GM23338 (cell line): ENCODE measurements around the gene PTER.

Source experiments
- EZH2 ChIP-seq: fragments of 200-600 bp; sonication (generic); IDR thresholded peaks from one replicate; pipeline ENCODE4 v1.8.0; 2017; ENCODE audit warnings: antibody characterized with exemption, mild to moderate bottlenecking, low read depth; ENCODE audit not compliant: unreplicated experiment
- POLR2AphosphoS5 ChIP-seq: IDR thresholded peaks from 2 replicates; pipeline ENCODE4 v1.6.1; 2016; ENCODE audit warnings: antibody characterized with exemption, low read depth
- TF ChIP-seq, protein P1 (sequence below), 2 experiments: fragments of 200-600 bp in 1 of 2; sonication (generic) in 1 of 2; conservative IDR thresholded peaks; 2 replicates each; pipeline versions ENCODE4 v1.5.1 to v1.6.1; 2016 to 2017; ENCODE audit warnings: antibody characterized with exemption in 2 of 2, low read depth in 2 of 2, mild to moderate bottlenecking in 2 of 2, moderate library complexity in 1 of 2
- TF ChIP-seq, protein P2 (sequence below): IDR thresholded peaks from 2 replicates; pipeline ENCODE4 v1.6.1; 2016; ENCODE audit warnings: antibody characterized with exemption

GRCh38 chr10:16459423-16459939 is 22.7 kb downstream of the PTER start:
- TF ChIP-seq EZH2 (no peak), POLR2AphosphoS5 (no peak)
- TF ChIP-seq, protein P1, sequence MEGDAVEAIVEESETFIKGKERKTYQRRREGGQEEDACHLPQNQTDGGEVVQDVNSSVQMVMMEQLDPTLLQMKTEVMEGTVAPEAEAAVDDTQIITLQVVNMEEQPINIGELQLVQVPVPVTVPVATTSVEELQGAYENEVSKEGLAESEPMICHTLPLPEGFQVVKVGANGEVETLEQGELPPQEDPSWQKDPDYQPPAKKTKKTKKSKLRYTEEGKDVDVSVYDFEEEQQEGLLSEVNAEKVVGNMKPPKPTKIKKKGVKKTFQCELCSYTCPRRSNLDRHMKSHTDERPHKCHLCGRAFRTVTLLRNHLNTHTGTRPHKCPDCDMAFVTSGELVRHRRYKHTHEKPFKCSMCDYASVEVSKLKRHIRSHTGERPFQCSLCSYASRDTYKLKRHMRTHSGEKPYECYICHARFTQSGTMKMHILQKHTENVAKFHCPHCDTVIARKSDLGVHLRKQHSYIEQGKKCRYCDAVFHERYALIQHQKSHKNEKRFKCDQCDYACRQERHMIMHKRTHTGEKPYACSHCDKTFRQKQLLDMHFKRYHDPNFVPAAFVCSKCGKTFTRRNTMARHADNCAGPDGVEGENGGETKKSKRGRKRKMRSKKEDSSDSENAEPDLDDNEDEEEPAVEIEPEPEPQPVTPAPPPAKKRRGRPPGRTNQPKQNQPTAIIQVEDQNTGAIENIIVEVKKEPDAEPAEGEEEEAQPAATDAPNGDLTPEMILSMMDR (conservative IDR thresholded peaks at IDR 0.05; ENCODE audit: low read depth in 2 of 2), result no peak
- TF ChIP-seq, protein P2, sequence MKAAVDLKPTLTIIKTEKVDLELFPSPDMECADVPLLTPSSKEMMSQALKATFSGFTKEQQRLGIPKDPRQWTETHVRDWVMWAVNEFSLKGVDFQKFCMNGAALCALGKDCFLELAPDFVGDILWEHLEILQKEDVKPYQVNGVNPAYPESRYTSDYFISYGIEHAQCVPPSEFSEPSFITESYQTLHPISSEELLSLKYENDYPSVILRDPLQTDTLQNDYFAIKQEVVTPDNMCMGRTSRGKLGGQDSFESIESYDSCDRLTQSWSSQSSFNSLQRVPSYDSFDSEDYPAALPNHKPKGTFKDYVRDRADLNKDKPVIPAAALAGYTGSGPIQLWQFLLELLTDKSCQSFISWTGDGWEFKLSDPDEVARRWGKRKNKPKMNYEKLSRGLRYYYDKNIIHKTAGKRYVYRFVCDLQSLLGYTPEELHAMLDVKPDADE, result no peak
